ENCODE results near the gene RPL41.
"Not testable (repeated sequence)": the region's sequence is repeated elsewhere in the genome, so short reads cannot be mapped to it uniquely, and the experiment has no call there.

The RPL41 gene

GRCh38 chr12:56116267-56117081, at the start of gene RPL41:
Gene RPL41, plus strand, starts transcription at chr12:56116633.
- DNase-seq (ENCODE audit: low spot score) = peak; percentile 83

DNA sequence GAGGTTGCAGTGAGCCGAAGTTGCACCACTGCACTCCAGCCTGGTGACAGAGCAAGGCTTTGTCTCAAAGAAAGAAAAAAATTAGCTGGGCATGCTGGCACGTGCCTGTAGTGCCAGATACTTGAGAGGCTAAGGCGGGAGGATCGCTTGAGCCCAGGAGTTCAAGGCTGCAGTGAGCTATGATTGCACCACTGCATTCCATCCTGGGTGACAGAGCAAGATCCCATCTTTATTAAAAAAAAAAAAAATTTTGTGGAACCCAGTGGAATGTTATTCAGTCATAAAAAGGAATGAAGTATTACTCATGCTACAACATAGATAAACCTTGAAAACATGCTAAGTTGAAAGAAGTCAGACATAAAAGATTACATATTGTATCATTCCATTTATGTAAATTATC, 44.8 kb upstream of the RPL41 start:
- DNase-seq (ENCODE audit: low spot score) = no peak

DNA sequence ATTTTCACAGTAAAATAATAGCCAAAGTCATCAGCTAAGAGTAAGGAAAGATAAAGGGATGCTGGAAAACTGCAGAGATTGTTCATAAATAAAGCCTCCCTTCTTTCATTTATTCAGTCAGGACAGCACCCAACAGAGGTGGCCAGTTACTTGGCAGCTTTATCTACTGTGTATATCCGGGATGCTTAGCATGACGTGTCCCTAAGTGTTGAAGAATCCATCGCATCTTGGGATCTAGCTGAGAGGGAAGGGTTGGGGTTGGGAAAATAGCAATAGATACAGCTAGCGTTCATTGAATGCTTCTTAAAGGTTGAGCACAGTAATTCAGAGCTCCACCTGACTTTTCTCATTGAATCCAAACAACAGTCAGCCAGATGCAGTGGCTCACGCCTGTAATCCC, 42.0 kb upstream of the RPL41 start:
- no peak for DNase-seq (ENCODE audit: low spot score)

- DNase-seq (ENCODE audit: low spot score) = not testable (repeated sequence)
These were observed 38.5 kb upstream of the RPL41 start for GRCh38 chr12:56077966-56078365.

DNA sequence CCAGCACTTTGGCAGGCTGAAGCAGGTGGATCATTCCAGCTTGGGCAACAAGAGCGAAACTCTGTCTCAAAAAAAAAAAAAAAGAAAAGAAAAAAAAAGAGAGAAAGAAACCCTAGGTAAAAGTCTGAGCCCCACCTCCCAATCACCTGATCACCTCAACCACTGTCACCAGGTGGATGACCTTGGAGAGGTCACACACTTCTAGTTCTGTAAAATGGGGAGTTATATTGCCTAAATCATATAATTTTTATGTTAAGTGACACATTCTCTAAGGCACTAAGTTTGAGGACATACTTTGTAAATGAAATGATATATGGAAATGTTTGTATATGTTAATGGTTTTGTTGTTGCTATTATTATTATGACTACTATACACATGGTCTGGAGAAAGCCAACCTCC, 38.0 kb upstream of the RPL41 start:
- no peak for DNase-seq (ENCODE audit: low spot score)

- peak; percentile 92 for DNase-seq (ENCODE audit: low spot score)
These were observed 37.3 kb upstream of the RPL41 start for GRCh38 chr12:56078931-56079722.

DNA sequence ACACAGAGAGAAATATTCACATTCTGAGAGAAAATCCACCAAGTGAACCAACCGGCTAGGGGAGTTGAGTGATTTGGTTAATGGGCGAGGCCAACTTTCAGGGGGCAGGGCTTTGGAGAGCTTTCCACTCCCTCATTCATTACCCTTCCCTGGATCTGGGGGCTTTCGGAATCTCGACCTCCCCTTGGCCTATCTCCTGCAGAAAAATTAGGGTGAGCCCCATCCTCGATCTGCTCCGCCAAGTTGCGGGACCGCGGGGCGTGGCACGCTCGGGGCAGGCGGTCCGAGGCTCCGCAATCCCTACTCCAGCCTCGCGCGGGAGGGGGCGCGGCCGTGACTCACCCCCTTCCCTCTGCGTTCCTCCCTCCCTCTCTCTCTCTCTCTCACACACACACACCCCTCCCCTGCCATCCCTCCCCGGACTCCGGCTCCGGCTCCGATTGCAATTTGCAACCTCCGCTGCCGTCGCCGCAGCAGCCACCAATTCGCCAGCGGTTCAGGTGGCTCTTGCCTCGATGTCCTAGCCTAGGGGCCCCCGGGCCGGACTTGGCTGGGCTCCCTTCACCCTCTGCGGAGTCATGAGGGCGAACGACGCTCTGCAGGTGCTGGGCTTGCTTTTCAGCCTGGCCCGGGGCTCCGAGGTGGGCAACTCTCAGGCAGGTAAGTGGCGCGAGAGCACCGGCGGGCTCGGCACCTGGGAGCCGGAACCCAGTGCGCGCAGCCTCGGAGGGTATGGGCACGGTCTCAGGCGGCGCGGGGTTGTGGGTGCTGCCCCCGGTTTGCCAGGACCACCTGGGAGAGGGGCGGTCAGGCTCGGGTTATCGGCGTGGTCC, 36.5 kb upstream of the RPL41 start, which contains the start of gene ERBB3:
Gene ERBB3 (plus strand): TSS at position 443 of the 833 bp plus-strand sequence. CDS start 136 bp downstream, at position 579.
- DNase-seq (ENCODE audit: low spot score) = peak; percentile 95

- no peak for DNase-seq (ENCODE audit: low spot score)
These were observed 35.8 kb upstream of the RPL41 start for GRCh38 chr12:56080556-56081138.

DNA sequence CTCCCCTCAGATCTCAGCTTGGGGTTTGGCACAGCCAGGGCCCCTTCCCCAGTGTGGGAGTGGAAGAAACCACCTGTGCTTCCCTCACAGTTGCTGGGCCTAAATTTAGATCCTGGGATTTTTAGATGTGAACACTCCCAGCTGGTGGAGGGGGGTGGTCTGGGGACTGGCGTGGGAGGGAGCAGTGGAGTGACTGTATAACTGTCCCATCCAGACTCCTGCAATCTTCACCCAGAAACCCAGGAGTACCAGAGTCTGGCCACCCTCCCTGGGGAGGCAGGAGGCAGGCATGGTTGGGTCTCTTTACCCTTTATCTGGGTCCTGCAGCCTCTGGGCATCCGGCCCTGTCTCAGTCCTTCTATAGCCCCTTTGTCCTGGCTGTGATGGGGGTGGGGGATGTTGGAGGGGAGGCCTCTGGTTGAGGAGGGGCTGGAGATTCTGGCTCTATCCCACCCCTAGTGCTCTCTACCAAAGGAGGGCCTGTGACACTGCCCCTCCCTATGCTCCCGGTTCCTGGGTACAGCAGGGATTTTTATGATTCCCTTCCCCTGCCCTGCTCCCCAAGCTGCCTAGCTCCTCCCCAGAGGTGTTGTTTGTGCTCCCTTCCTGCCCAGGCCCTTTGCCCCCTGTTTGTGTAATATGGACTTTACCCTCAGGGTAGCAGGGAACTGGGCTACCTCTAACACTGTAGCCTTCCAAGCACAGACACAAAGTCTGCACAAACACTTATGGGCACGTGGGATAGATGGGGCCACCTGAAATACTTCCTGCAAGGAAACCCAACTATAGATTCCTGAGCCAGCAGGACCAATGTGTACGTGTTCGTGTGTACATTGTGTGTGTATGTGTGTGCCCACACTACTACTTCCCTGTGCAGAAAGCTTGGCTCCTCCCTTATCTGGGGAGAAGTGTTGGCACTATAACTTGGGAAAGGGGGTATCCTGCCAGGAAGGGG, 34.8 kb upstream of the RPL41 start:
- DNase-seq (ENCODE audit: low spot score) = no peak

DNA sequence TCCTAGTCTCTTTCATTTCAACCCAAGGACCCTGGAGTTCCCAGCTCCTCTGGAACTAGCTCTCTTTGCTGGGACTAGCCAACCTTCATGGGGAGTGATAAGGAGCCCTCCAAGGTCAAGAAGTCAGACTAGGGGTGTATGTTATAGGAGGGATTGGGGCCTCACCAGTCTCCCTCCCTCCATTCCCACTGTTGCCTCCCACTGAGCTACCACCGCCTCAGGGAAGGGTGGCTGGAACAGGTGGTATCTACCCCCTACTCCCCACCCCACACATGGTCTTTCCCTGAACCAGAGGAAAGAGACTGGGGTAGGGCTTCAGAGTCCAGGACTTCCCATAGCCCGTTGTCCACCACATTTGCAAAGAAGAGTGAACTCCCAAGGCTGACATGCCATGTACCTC, 34.1 kb upstream of the RPL41 start:
- no peak for DNase-seq (ENCODE audit: low spot score)

- DNase-seq (ENCODE audit: low spot score) = no peak
These were observed 33.5 kb upstream of the RPL41 start for GRCh38 chr12:56082967-56083366.

DNA sequence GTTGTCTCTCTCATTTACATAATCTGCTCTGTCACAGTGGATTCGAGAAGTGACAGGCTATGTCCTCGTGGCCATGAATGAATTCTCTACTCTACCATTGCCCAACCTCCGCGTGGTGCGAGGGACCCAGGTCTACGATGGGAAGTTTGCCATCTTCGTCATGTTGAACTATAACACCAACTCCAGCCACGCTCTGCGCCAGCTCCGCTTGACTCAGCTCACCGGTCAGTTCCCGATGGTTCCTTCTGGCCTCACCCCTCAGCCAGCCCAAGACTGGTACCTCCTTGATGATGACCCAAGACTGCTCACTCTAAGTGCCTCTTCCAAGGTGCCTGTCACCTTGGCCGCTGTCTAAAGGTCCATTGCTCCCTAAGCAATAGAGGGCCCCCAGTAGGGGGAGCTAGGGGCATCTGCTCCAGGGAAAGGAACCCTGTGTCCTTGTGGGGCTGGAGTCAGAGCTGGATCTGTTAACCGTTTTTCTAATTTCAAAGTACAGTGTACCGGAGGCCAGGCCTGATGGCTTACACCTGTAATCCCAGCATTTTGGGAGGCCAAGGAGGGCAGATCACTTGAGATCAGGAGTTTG, 31.4 kb upstream of the RPL41 start:
- DNase-seq (ENCODE audit: low spot score) = no peak

GRCh38 chr12:56086096-56086495, 30.3 kb upstream of the RPL41 start:
- no peak for DNase-seq (ENCODE audit: low spot score)

GRCh38 chr12:56086608-56087007, 29.8 kb upstream of the RPL41 start:
- DNase-seq (ENCODE audit: low spot score) = no peak

GRCh38 chr12:56087220-56087619, 29.2 kb upstream of the RPL41 start:
- DNase-seq (ENCODE audit: low spot score) = no peak

GRCh38 chr12:56097738-56098137, 18.7 kb upstream of the RPL41 start:
- no peak for DNase-seq (ENCODE audit: low spot score)

DNA sequence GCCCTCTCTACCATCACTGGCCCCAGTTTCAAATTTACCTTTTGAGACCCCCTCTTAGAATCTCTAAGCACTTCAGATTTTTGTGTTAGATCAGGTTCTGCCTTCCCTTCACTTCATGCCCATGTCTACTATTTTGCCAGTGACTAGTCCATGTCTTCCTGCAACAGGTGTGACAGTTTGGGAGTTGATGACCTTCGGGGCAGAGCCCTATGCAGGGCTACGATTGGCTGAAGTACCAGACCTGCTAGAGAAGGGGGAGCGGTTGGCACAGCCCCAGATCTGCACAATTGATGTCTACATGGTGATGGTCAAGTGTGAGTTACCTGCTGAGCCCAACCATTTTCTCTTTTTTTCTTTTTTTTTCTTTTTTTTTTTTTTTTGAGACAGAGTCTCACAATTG, 17.8 kb upstream of the RPL41 start:
- no peak for DNase-seq (ENCODE audit: low spot score)

- DNase-seq (ENCODE audit: low spot score) = no peak
These were observed 16.6 kb upstream of the RPL41 start for GRCh38 chr12:56099787-56100186.

- no peak for DNase-seq (ENCODE audit: low spot score)
These were observed 15.4 kb upstream of the RPL41 start for GRCh38 chr12:56101045-56101444.

GRCh38 chr12:56102683-56103065, 13.8 kb upstream of the RPL41 start:
- no peak for DNase-seq (ENCODE audit: low spot score)
